Stomach smooth muscle (tissue), 2 donors: Measurements from ENCODE around the gene NTMT1.

Source experiments
- H3K27ac ChIP-seq: one replicate; pipeline ENCODE4 v1.7.0; 2013; ENCODE audit warnings: mild to moderate bottlenecking, low read length, inconsistent platforms
- H3K27me3 ChIP-seq, 2 donors: one replicate each; pipeline ENCODE4 v1.7.0; 2013; ENCODE audit warnings: low read length in 2 of 2; ENCODE audit not compliant: insufficient read depth in 2 of 2, control insufficient read depth in 1 of 2
- H3K36me3 ChIP-seq, 2 donors: one replicate each; pipeline ENCODE4 v1.7.0; 2013; ENCODE audit warnings: low read length in 2 of 2; ENCODE audit not compliant: control insufficient read depth in 2 of 2, insufficient read depth in 2 of 2
- H3K4me1 ChIP-seq: one replicate; pipeline ENCODE4 v1.7.0; 2013; ENCODE audit warnings: low read length; ENCODE audit not compliant: control insufficient read depth, insufficient read depth
- H3K4me3 ChIP-seq, 2 donors: one replicate each; pipeline ENCODE4 v1.7.0; 2013; ENCODE audit warnings: low read length in 2 of 2
- H3K9ac ChIP-seq, 2 donors: one replicate each; pipeline ENCODE4 v1.7.0; 2013; ENCODE audit warnings: low read length in 2 of 2, mild to moderate bottlenecking in 1 of 2
- H3K9me3 ChIP-seq, 2 donors: one replicate each; pipeline ENCODE4 v1.7.0; 2013; ENCODE audit warnings: low read length in 2 of 2; ENCODE audit not compliant: control insufficient read depth in 2 of 2
- donor health status: healthy.
- donor health status: Pancreatic carcinoma.

Gene NTMT1

GRCh38 chr9:129671519-129671918 lies 45.6 kb downstream of the NTMT1 start:
- no peak overlapping the region for H3K4me3 ChIP-seq
- peaks cover 10 to 23% of the 10 kb centered on the region in 2 donors for H3K27me3 ChIP-seq
- no peak overlapping the region for H3K9ac ChIP-seq
- H3K4me1 ChIP-seq: peaks cover 2% of the 10 kb centered on the region
- H3K9me3 ChIP-seq: no peaks in the 10 kb centered on the region
- H3K27ac ChIP-seq: no peak overlapping the region
- H3K36me3 ChIP-seq: no peaks in the 10 kb centered on the region

GRCh38 chr9:129672702-129673101 lies 46.7 kb downstream of the NTMT1 start:
- Histone ChIP-seq H3K36me3 (no peaks in the 10 kb centered on the region), H3K4me1 (no peaks in the 10 kb centered on the region), H3K9ac (no peak overlapping the region), H3K4me3 (no peak overlapping the region), H3K27me3 (peaks cover 8 to 22% of the 10 kb centered on the region in 2 donors), H3K9me3 (no peaks in the 10 kb centered on the region), H3K27ac (no peak overlapping the region)

DNA sequence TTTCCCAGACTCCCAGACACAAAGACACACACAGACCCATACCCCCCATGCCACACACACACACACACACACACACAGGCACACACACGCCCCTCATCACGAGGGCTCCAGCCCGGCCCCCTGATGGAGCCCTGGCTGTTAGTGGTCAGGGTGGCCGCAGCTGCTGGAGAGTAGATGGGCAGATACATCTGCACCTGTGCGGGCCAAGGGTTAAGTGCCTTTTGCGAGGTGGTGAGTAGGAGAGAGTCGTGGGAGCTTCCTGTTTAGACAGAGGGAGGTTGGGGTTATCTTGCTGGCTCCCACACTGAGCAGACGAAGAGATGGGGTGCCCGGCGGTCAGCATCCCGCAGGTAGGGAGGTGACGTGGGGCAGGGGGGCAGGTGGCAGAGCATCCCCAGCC lies 47.6 kb downstream of the NTMT1 start:
- H3K9me3 ChIP-seq: no peaks in the 10 kb centered on the region
- peaks cover 8 to 20% of the 10 kb centered on the region in 2 donors for H3K27me3 ChIP-seq
- no peaks in the 10 kb centered on the region for H3K36me3 ChIP-seq
- H3K4me3 ChIP-seq: no peak overlapping the region
- H3K9ac ChIP-seq: no peak overlapping the region
- H3K27ac ChIP-seq: no peak overlapping the region
- H3K4me1 ChIP-seq: no peaks in the 10 kb centered on the region

- H3K27ac ChIP-seq: no peak overlapping the region
- no peaks in the 10 kb centered on the region for H3K4me1 ChIP-seq
- H3K4me3 ChIP-seq: no peak overlapping the region
- no peaks in the 10 kb centered on the region for H3K36me3 ChIP-seq
- peaks cover 8 to 20% of the 10 kb centered on the region in 2 donors for H3K27me3 ChIP-seq
- no peaks in the 10 kb centered on the region for H3K9me3 ChIP-seq
- no peak overlapping the region for H3K9ac ChIP-seq
Observed at GRCh38 chr9:129674229-129674628, 48.3 kb downstream of the NTMT1 start.

DNA sequence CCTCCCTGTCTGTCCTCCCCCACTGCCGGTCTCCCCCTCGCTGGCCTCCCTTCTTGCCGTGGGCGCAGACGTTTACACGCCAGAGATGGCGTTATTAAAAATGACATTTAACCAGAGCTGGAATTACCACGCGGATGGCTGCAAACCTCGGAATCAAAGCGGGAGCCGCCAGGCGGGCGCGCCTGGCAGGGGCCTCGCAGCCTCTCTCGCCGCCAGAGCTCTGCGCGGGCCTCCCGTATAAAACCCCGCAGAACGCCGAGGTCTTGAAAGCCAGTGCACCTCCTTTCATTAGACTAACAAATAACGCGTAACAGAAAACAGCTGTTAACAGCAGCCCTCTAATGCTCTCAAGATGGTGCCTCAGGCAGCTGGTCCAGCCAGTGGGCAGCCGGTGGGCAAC lies 49.7 kb downstream of the NTMT1 start:
- no peaks in the 10 kb centered on the region for H3K9me3 ChIP-seq
- H3K27me3 ChIP-seq: peaks cover 10 to 20% of the 10 kb centered on the region in 2 donors
- H3K27ac ChIP-seq: no peak overlapping the region

GRCh38 chr9:129676287-129676686 lies 50.3 kb downstream of the NTMT1 start:
- Histone ChIP-seq H3K4me3 (no peak overlapping the region), H3K9me3 (no peaks in the 10 kb centered on the region), H3K27ac (no peak overlapping the region), H3K4me1 (no peaks in the 10 kb centered on the region), H3K9ac (no peak overlapping the region), H3K27me3 (peaks cover 10 to 20% of the 10 kb centered on the region in 2 donors), H3K36me3 (no peaks in the 10 kb centered on the region)

More for the DNA sequence above, 49.7 kb downstream of the NTMT1 start:
- H3K36me3 ChIP-seq: no peaks in the 10 kb centered on the region
- no peak overlapping the region for H3K9ac ChIP-seq
- no peak overlapping the region for H3K4me3 ChIP-seq
- no peaks in the 10 kb centered on the region for H3K4me1 ChIP-seq

DNA sequence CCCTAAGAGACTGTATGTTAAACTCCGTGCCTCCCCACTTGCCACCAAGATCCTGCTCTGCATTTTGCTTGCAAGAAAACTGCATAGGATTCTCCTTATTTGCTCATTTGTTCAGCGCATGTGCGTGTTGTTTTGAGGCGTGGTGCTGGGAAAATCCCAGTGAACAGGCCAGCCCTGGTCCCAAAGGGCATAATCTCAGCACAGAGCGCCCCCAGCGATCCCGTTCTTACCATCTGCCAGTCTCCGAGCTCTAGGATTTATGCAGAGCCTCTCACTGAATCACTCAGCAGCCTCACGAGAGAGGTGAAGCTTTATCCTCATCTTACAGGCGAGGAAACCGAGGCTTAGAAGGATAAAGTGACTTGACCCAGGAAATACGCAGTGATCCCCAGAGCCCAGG lies 51.0 kb downstream of the NTMT1 start:
- no peak overlapping the region for H3K27ac ChIP-seq

DNA sequence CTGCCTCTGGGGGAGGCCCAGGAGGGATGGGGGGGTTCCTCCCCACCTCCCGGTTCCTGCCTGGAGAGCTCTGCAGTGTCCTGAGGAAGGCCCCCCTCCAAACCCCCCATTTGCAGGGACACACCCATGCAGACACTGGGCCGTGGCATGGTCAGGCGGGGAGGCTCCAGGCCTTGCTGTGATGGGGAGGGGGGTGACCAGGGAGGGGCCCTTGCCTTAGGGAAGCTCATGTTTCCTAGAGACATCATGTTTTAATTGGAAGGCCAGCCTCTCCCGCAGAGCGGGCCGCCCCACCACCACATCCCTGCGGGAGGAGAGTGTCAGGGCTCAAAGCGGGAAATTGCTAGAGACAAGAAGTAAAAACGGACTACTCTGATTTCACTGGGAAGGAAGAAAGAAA lies 51.5 kb downstream of the NTMT1 start:
- Histone ChIP-seq H3K4me1 (no peaks in the 10 kb centered on the region), H3K4me3 (no peak overlapping the region), H3K9ac (no peak overlapping the region), H3K9me3 (no peaks in the 10 kb centered on the region), H3K27me3 (peaks cover 12 to 20% of the 10 kb centered on the region in 2 donors), H3K36me3 (no peaks in the 10 kb centered on the region), H3K27ac (no peak overlapping the region)

More for the DNA sequence above, 51.0 kb downstream of the NTMT1 start:
- Histone ChIP-seq H3K27me3 (peaks cover 11 to 20% of the 10 kb centered on the region in 2 donors), H3K4me3 (no peak overlapping the region), H3K4me1 (no peaks in the 10 kb centered on the region), H3K36me3 (no peaks in the 10 kb centered on the region), H3K9me3 (no peaks in the 10 kb centered on the region), H3K9ac (no peak overlapping the region)

GRCh38 chr9:129678844-129679243 lies 52.9 kb downstream of the NTMT1 start:
- H3K27ac ChIP-seq: no peak overlapping the region
- no peaks in the 10 kb centered on the region for H3K4me1 ChIP-seq
- no peaks in the 10 kb centered on the region for H3K9me3 ChIP-seq
- no peak overlapping the region for H3K9ac ChIP-seq
- no peaks in the 10 kb centered on the region for H3K36me3 ChIP-seq
- no peak overlapping the region for H3K4me3 ChIP-seq
- peaks cover 14 to 20% of the 10 kb centered on the region in 2 donors for H3K27me3 ChIP-seq

- Histone ChIP-seq H3K9ac (no peak overlapping the region), H3K4me3 (no peak overlapping the region), H3K36me3 (no peaks in the 10 kb centered on the region), H3K4me1 (no peaks in the 10 kb centered on the region), H3K27me3 (peaks cover 15 to 20% of the 10 kb centered on the region in 2 donors), H3K9me3 (no peaks in the 10 kb centered on the region), H3K27ac (no peak overlapping the region)
Observed at GRCh38 chr9:129679537-129679936, 53.6 kb downstream of the NTMT1 start.

DNA sequence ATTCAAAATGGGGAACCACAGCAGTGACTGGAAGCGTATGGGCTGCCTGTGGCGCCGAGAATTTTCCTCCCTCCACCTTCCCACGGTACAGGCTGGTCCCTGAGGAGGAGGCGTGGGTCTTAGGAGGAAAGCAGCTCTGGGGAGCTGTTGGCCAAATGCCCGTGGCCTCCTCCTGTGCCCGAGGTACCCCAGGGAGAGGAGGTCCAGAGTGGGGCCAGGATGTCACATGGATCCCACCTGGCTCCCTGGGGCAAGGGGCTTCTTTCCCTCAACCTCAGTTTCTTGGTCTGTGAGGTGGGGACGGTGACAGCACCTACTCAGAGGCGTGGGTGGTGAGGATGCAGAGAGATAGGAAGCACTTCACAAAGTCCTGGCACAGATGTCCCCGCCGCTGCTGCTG lies 56.0 kb downstream of the NTMT1 start:
- Histone ChIP-seq H3K27ac (no peak overlapping the region), H3K4me3 (no peak overlapping the region), H3K36me3 (no peaks in the 10 kb centered on the region), H3K27me3 (peaks cover 3 to 9% of the 10 kb centered on the region in 2 donors), H3K4me1 (no peaks in the 10 kb centered on the region), H3K9me3 (no peaks in the 10 kb centered on the region), H3K9ac (no peak overlapping the region)
